Colon (tissue), 2 donors: ENCODE data around the gene KIF22.
"Not testable (repeated sequence)": the region's sequence is repeated elsewhere in the genome, so short reads cannot be mapped to it uniquely, and the experiment has no call there.

Experiments
- FAIRE-seq: peaks from 2 replicates; lab custom pipeline; 2012; peaks lifted over from hg19 to GRCh38; lab: Jason Lieb, UNC
- donor health status: control.
- donor health status: control.

The KIF22 gene

GRCh38 chr16:29815032-29815721 lies 24.6 kb downstream of the KIF22 start:
- FAIRE-seq = no peak

DNA sequence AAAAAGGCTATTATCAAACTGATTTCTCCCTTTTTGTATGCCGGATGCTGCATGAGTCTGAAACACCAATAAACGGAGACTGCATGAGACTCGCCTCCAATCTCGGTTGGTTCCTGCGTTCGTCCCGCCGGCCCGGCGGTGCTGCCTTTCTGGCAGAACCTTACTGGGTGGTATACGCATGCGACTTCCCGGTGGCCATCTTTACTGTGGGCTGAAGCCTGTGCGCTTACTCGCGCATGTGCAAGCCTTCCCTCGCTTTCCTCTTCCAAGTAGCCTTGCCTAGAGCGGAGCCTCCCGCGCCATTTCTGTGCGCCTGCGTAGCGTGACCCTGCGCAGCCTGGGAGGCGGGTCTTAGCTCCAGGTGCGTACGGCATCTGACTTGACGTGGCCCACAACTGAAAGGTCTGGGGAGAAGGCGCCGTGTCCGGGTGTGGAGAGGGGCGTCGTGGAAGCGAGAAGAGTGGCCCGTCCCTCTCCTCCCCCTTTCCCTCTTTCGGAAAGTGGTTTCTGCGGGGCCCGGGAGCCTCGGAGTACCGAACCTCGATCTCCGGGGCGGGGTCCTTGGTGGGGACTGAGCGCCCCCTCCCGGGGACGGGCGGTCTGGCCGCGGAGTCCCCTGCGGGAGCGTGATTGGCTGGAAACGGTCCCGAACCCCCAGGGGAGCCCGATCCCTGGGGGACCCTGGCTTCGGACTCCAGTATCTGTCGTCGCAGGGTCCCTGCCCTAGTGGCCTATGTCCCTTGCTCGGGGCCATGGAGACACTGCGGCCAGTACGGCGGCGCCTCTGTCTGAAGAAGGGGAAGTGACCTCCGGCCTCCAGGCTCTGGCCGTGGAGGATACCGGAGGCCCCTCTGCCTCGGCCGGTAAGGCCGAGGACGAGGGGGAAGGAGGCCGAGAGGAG lies 25.5 kb downstream of the KIF22 start, which contains the start of gene PAGR1:
TSS of gene PAGR1 (plus strand) at position 360 of the 901 bp plus-strand sequence. CDS start at position 734, 374 bp downstream.
- no peak for FAIRE-seq

DNA sequence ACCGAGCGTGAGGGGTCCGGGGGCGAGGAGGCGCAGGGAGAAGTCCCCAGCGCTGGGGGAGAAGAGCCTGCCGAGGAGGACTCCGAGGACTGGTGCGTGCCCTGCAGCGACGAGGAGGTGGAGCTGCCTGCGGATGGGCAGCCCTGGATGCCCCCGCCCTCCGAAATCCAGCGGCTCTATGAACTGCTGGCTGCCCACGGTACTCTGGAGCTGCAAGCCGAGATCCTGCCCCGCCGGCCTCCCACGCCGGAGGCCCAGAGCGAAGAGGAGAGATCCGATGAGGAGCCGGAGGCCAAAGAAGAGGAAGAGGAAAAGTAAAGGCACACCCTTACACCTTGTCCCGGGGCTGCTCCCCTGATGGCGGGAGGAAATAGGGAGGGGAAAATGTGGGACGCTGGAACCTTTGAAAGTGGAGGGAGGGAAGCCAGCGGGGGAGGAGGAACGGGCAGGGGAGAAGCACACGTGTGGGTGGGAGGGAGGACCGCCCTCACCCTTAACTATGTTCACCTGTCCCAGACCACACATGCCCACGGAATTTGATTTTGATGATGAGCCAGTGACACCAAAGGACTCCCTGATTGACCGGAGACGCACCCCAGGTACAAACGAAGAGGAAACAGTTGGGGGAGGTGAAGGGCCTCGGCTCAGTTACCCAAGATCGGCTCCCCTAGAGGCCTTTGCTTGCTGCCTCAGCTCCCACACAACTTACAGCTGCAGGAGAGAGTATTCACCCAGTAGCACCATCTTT lies 26.3 kb downstream of the KIF22 start:
- FAIRE-seq = no peak

- FAIRE-seq = no peak
These were observed 27.5 kb downstream of the KIF22 start for GRCh38 chr16:29818082-29818481.

- FAIRE-seq = no peak
These were observed 29.0 kb downstream of the KIF22 start for GRCh38 chr16:29819506-29819905.

- FAIRE-seq = no peak
These were observed 29.7 kb downstream of the KIF22 start, which contains the start of gene MVP for GRCh38 chr16:29820271-29820701. TSS of gene MVP (plus strand) at chr16:29820462. CDS start at chr16:29830550, 10,088 bp downstream.

DNA sequence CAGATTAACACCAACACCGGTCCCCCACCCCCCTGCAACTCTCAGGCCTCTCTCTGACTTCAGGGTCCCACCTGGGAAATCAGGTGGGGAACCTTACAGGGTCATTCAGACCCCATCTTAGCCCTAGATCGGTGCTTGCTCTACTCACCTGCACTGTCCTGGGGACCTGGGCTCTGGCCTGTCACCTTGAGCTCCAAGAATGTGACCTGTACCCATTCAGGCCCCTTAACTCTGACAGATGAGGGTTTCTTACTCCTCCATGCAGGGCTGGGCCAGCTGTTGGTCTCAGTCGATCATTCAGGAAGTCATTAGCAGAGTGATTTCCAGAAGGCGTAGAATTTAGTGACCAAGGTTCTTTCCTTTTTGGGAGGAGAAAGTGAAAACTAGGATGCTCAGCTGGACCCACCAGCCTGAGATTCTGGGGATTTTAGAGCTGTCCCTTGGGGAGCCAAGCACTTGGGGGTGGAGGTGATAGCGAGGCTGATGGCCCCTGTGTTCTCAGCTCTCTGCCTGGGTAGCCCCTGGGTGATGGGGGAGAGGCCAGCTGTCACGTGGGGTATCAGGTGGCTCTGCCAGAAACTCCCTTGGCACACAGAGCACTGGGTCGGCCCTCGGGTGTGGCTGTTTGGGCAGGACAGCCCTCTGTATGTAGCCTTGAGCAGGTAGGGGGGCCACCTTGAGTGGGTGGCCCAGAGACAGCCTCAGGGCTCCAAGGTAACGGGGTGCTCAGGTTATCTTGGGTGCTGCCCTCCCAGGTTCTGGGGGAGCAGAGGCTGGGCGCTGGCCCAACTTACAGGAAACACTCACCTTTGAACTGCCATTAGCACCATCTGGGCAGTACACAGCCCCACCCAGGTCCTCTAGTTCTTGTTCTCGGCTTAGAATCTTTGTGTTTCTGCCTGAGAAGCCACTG lies 30.4 kb downstream of the KIF22 start:
- no peak for FAIRE-seq

DNA sequence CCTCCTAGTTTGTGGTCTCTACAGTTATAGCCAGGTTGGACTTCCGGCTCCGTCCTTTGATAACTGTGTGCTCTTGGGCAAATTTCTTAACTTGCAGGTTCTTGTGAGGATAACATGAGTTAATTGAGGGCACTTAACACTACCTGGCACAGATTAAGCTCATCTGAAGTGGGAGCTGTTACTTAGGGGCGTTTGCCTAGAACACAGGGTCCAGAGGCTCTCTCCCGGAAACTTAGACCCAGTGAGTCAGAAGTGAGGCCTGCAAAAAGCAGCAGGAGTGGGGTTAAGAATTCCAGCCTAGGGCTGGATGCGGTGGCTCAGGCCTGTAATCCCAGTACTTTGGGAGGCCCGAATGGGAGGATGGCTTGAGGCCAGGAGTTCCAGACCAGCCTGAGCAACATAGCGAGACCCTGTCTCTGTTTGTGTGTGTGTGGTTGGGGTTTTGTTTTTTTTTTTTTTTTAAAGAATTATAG lies 31.1 kb downstream of the KIF22 start:
- FAIRE-seq = no peak

GRCh38 chr16:29824589-29825144 lies 34.1 kb downstream of the KIF22 start:
- no peak for FAIRE-seq

- FAIRE-seq = no peak
These were observed 34.8 kb downstream of the KIF22 start for GRCh38 chr16:29825145-29826044.

DNA sequence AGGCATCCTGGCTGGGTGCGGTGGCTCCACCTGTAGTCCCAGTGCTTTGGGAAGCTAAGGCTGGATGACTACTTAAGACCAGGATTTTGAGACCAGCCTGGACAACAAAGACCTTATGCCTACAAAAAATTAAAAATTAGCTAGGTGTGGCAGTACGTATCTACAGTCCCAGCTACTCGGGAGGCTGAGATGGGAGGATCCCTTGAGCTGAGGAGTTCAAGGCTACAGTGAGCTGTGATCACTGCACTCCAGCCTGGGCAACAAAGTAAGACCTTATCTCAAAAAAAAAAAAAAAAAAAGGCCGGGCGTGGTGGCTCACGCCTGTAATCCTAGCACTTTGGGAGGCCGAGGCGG lies 35.8 kb downstream of the KIF22 start:
- FAIRE-seq = no peak

GRCh38 chr16:29830774-29831173 lies 40.2 kb downstream of the KIF22 start:
- no peak for FAIRE-seq

DNA sequence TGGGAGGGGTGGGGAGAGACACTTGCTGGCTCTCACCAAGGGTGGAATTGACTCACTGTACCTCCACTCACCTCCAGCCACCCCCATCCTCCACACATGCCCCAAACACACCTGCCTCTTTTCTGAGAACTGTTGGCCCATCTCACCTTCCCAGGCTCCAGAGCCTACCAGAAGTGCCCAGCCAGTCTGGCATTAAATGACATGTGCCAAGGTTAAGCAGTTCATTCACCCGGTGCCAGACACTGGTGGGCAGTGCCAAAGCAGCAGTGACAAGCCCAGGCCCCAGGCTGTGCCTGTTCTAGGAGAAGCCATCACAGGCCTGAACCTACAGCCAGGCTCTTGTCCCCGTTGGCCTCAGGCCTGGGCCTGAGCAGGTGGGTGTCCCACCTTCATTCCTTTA lies 40.9 kb downstream of the KIF22 start:
- no peak for FAIRE-seq

GRCh38 chr16:29833219-29833618 lies 42.7 kb downstream of the KIF22 start:
- not testable (repeated sequence) for FAIRE-seq

GRCh38 chr16:29834079-29834478 lies 43.5 kb downstream of the KIF22 start:
- FAIRE-seq = no peak

DNA sequence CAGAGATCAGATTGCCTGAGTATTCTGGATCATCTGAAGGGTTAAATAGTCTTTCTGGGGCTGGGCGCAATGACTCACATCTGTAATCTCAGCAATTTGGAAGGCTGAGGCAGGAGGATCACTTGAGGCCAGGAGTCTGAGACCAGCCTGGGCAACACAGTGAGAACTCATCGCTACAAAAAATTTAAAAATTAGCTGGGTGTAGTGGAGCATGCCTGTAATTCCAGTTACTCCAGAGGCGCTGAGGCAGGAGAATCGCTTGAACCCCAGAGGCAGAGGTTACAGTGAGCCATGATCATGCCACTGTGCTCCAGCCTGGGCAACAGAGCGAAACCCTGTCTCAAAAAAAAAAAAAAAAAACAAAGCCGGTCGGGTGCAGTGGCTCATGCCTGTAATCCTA lies 45.4 kb downstream of the KIF22 start:
- FAIRE-seq = no peak

DNA sequence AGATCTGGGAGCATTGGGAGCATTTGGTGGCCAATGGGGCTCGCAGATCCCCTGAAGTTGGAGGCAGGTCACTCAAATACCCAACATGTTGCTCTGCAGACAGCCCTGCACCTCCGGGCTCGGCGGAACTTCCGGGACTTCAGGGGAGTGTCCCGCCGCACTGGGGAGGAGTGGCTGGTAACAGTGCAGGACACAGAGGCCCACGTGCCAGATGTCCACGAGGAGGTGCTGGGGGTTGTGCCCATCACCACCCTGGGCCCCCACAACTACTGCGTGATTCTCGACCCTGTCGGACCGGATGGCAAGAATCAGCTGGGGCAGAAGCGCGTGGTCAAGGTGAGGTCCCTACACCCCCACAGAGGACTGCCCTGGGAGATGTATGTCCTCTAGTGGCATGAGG lies 46.1 kb downstream of the KIF22 start:
- no peak for FAIRE-seq

DNA sequence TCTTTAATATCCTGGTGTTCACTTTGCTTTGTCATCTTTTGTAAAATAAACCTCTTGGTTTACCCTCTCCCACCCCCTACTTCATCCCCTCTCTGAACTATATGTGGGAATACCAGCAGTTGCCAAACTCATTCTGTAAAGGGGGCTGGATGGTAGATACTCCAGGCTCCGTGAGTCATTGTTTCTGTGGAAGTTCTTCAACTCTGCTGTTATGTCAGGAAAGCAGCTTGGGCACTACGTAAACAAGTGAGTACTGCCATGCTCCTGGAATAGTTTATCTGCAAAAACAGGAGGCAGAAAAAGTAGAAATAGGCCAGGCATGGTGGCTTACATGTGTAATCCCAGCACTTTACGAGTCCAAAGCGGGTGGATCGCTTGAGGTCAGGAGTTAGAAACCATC lies 47.3 kb downstream of the KIF22 start:
- FAIRE-seq = no peak

GRCh38 chr16:29839822-29840221 lies 49.3 kb downstream of the KIF22 start:
- FAIRE-seq = no peak

GRCh38 chr16:29840240-29840639 lies 49.7 kb downstream of the KIF22 start:
- FAIRE-seq = no peak
